H9 (cell line): ENCODE results near the gene C18orf63. TPM values are rescaled to one million over a fixed set of nuclear protein-coding genes. Genes with fewer than 3 reads are reported as not detected.

ENCODE experiments used
- DNase-seq: peaks from one replicate; pipeline ENCODE4 v3.0.0-alpha.2; 2017
- H2AFZ ChIP-seq: one replicate; pipeline ENCODE4 v1.6.1; 2013; ENCODE audit warnings: mild to moderate bottlenecking, low read length, control low read depth, moderate library complexity
- H2AK5ac ChIP-seq: 2 replicates; pipeline ENCODE4 v1.6.1; 2013; ENCODE audit warnings: low read length, control low read depth, mixed read lengths; ENCODE audit not compliant: insufficient read length
- H2BK120ac ChIP-seq: one replicate; pipeline ENCODE4 v1.6.1; 2013; ENCODE audit warnings: low read depth, mild to moderate bottlenecking, low read length, control low read depth, inconsistent platforms; ENCODE audit not compliant: poor library complexity, severe bottlenecking
- H2BK12ac ChIP-seq: 2 replicates; pipeline ENCODE4 v1.6.1; 2013; ENCODE audit warnings: low read length, control low read depth, mixed read lengths, low read depth; ENCODE audit not compliant: insufficient read length
- H2BK15ac ChIP-seq: 2 replicates; pipeline ENCODE4 v1.6.1; 2013; ENCODE audit warnings: low read depth, low read length, control low read depth
- H2BK20ac ChIP-seq: one replicate; pipeline ENCODE4 v1.6.1; 2013; ENCODE audit warnings: low read depth, mild to moderate bottlenecking, low read length, control low read depth, inconsistent platforms; ENCODE audit not compliant: poor library complexity, severe bottlenecking
- H2BK5ac ChIP-seq: 2 replicates; pipeline ENCODE4 v1.6.1; 2013; ENCODE audit warnings: low read length, control low read depth, mixed read lengths; ENCODE audit not compliant: insufficient read length
- H3K14ac ChIP-seq: 2 replicates; pipeline ENCODE4 v1.6.1; 2013; ENCODE audit warnings: low read length, control low read depth; ENCODE audit not compliant: insufficient read depth
- H3K18ac ChIP-seq: 2 replicates; pipeline ENCODE4 v1.6.1; 2013; ENCODE audit warnings: low read depth, mild to moderate bottlenecking, mixed read lengths, low read length, control low read depth; ENCODE audit not compliant: insufficient read length
- H3K23ac ChIP-seq: 2 replicates; pipeline ENCODE4 v1.6.1; 2013; ENCODE audit warnings: low read length, control low read depth, mixed read lengths, low read depth; ENCODE audit not compliant: insufficient read length
- H3K23me2 ChIP-seq: 2 replicates; pipeline ENCODE4 v1.6.1; 2013; ENCODE audit warnings: low read depth, mild to moderate bottlenecking, mixed read lengths, low read length, control low read depth; ENCODE audit not compliant: insufficient read length, poor library complexity, severe bottlenecking
- H3K27ac ChIP-seq: 2 replicates; pipeline ENCODE4 v1.5.1; 2013; ENCODE audit warnings: low read length, control low read depth, mixed read lengths, low read depth; ENCODE audit not compliant: insufficient read length
- H3K27me3 ChIP-seq: 2 replicates; pipeline ENCODE4 v1.6.1; 2013; ENCODE audit warnings: low read length, control low read depth, inconsistent platforms; ENCODE audit not compliant: insufficient read depth
- H3K4ac ChIP-seq: 2 replicates; pipeline ENCODE4 v1.6.1; 2013; ENCODE audit warnings: low read depth, mild to moderate bottlenecking, control low read depth, inconsistent platforms, low read length, moderate library complexity
- H3K4me1 ChIP-seq: 2 replicates; pipeline ENCODE4 v1.6.1; 2013; ENCODE audit warnings: low read length, control low read depth, inconsistent platforms; ENCODE audit not compliant: insufficient read depth
- H3K4me2 ChIP-seq: 2 replicates; pipeline ENCODE4 v1.6.1; 2013; ENCODE audit warnings: low read length, control low read depth, mixed read lengths; ENCODE audit not compliant: insufficient read length, insufficient read depth
- H3K56ac ChIP-seq: 2 replicates; pipeline ENCODE4 v1.6.1; 2013; ENCODE audit warnings: low read depth, mild to moderate bottlenecking, mixed read lengths, low read length, control low read depth; ENCODE audit not compliant: insufficient read length
- H3K79me1 ChIP-seq: 2 replicates; pipeline ENCODE4 v1.6.1; 2013; ENCODE audit warnings: low read depth, mild to moderate bottlenecking, moderate library complexity, low read length, control low read depth, inconsistent platforms; ENCODE audit not compliant: insufficient read depth, poor library complexity, severe bottlenecking
- H3K79me2 ChIP-seq: 2 replicates; pipeline ENCODE4 v1.6.1; 2013; ENCODE audit warnings: low read length, control low read depth, inconsistent platforms; ENCODE audit not compliant: insufficient read depth
- H3K9ac ChIP-seq: 2 replicates; pipeline ENCODE4 v1.6.1; 2013; ENCODE audit warnings: low read length, control low read depth, mixed read lengths; ENCODE audit not compliant: insufficient read length; ENCODE audit errors: extremely low read depth
- H3K9me3 ChIP-seq: one replicate; pipeline ENCODE4 v1.6.1; 2013; ENCODE audit warnings: low read depth, low read length, inconsistent platforms; ENCODE audit not compliant: control insufficient read depth
- H3T11ph ChIP-seq: one replicate; pipeline ENCODE4 v1.6.1; 2013; ENCODE audit warnings: mild to moderate bottlenecking, low read length, control low read depth, inconsistent platforms
- H4K20me1 ChIP-seq: one replicate; pipeline ENCODE4 v1.6.1; 2013; ENCODE audit not compliant: control insufficient read depth, insufficient read length, insufficient read depth
- H4K5ac ChIP-seq: 2 replicates; pipeline ENCODE4 v1.6.1; 2013; ENCODE audit warnings: low read depth, mild to moderate bottlenecking, mixed read lengths, low read length, control low read depth; ENCODE audit not compliant: insufficient read length
- H4K8ac ChIP-seq: replicated peaks from 2 replicates; pipeline ENCODE4 v1.6.1; 2013; ENCODE audit warnings: low read length, control low read depth, mixed read lengths, low read depth; ENCODE audit not compliant: insufficient read length
- H4K91ac ChIP-seq: 2 replicates; pipeline ENCODE4 v1.6.1; 2013; ENCODE audit warnings: low read depth, mild to moderate bottlenecking, moderate library complexity, mixed read lengths, low read length, control low read depth; ENCODE audit not compliant: insufficient read length
- H3K27ac Mint-ChIP-seq, 3 experiments: 2 replicates in 2 of 3; 3 replicates in 1 of 3; pipeline ENCODE4 v1.8.0; 2020 to 2021; ENCODE audit warnings: mixed read lengths in 3 of 3, mild to moderate bottlenecking in 1 of 3, moderate library complexity in 1 of 3
- H3K27me3 Mint-ChIP-seq: 2 replicates; pipeline ENCODE4 v1.8.0; 2021; ENCODE audit warnings: low read depth, mild to moderate bottlenecking, moderate library complexity, mixed read lengths
- H3K36me3 Mint-ChIP-seq, 3 experiments: 2 replicates in 2 of 3; 3 replicates in 1 of 3; pipeline ENCODE4 v1.8.0; 2020 to 2021; ENCODE audit warnings: low read depth in 3 of 3, mixed read lengths in 3 of 3; ENCODE audit not compliant: insufficient read depth in 1 of 3
- H3K4me1 Mint-ChIP-seq, 2 experiments: 2 replicates each; pipeline ENCODE4 v1.8.0; 2020; ENCODE audit warnings: mixed read lengths in 2 of 2
- H3K4me3 Mint-ChIP-seq, 2 experiments: 2 replicates in 1 of 2; 3 replicates in 1 of 2; pipeline ENCODE4 v1.8.0; 2020 to 2021; ENCODE audit warnings: mild to moderate bottlenecking in 2 of 2, mixed read lengths in 2 of 2, moderate library complexity in 1 of 2
- H3K9me3 Mint-ChIP-seq, 2 experiments: 2 replicates in 1 of 2; 3 replicates in 1 of 2; pipeline ENCODE4 v1.8.0; 2020; ENCODE audit warnings: mild to moderate bottlenecking in 2 of 2, mixed read lengths in 2 of 2, moderate library complexity in 1 of 2
- WGBS: extraction: QIAGEN DNeasy Blood & Tissue Kit; methylation state at CpG from one replicate; pipeline ENCODE4 v1.1.7; 2013; ENCODE audit warnings: missing lambda C conversion rate, low lambda C conversion rate, mixed read lengths; ENCODE audit not compliant: insufficient read length; ENCODE audit errors: extremely low coverage; 5-methylcytosine and 5-hydroxymethylcytosine counted together
- total RNA-seq: library from RNA; stranded (reverse); gene quantifications from 2 replicates; pipeline ENCODE4 v1.2.1, GENCODE V29; 2021
- TF ChIP-seq, protein P1 (sequence below): fragments of 200-600 bp; sonication (generic); conservative IDR thresholded peaks from 3 replicates; pipeline ENCODE4 v1.8.0; 2021; ENCODE audit warnings: antibody characterized with exemption, mild to moderate bottlenecking

The C18orf63 gene
- total RNA-seq, 1 experiment from 2014 or later = not detected

- DNase-seq = no peak
- TF ChIP-seq, protein P1, sequence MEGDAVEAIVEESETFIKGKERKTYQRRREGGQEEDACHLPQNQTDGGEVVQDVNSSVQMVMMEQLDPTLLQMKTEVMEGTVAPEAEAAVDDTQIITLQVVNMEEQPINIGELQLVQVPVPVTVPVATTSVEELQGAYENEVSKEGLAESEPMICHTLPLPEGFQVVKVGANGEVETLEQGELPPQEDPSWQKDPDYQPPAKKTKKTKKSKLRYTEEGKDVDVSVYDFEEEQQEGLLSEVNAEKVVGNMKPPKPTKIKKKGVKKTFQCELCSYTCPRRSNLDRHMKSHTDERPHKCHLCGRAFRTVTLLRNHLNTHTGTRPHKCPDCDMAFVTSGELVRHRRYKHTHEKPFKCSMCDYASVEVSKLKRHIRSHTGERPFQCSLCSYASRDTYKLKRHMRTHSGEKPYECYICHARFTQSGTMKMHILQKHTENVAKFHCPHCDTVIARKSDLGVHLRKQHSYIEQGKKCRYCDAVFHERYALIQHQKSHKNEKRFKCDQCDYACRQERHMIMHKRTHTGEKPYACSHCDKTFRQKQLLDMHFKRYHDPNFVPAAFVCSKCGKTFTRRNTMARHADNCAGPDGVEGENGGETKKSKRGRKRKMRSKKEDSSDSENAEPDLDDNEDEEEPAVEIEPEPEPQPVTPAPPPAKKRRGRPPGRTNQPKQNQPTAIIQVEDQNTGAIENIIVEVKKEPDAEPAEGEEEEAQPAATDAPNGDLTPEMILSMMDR = no peak
Observed at GRCh38 chr18:74399091-74399887, 83.7 kb downstream of the C18orf63 start.

More at GRCh38 chr18:74399091-74399887, 83.7 kb downstream of the C18orf63 start:
- no peak overlapping the region for H2BK20ac ChIP-seq
- H3K14ac ChIP-seq = no peak overlapping the region
- H4K20me1 ChIP-seq = no peaks in the 10 kb centered on the region
- no peak overlapping the region for H2AFZ ChIP-seq
- H2AK5ac ChIP-seq = no peak overlapping the region
- H4K8ac ChIP-seq = no peak overlapping the region
- Mint-ChIP-seq H3K27ac (no peak overlapping the region), H3K36me3 (no peaks in the 10 kb centered on the region), H3K9me3 (no peaks in the 10 kb centered on the region), H3K4me1 (peaks cover 4 to 8% of the 10 kb centered on the region in 2 experiments; a peak in 2 of 4 replicates), H3K4me3 (no peak overlapping the region), H3K27me3 (peaks cover 2% of the 10 kb centered on the region; the same call in 1 of the 2 replicates)
- no peaks in the 10 kb centered on the region for H3K9me3 ChIP-seq
- H3K56ac ChIP-seq = no peak overlapping the region
- H3K18ac ChIP-seq = no peak overlapping the region
- H3K4me2 ChIP-seq = no peak overlapping the region
- no peak overlapping the region for H2BK5ac ChIP-seq
- no peaks in the 10 kb centered on the region for H3K23me2 ChIP-seq
- H3T11ph ChIP-seq = no peak overlapping the region
- H3K23ac ChIP-seq = no peak overlapping the region
- no peak overlapping the region for H4K5ac ChIP-seq
- no peak overlapping the region for H4K91ac ChIP-seq
- WGBS = no CpG with 5 or more reads among the region's 14 CpGs
- H3K4me1 ChIP-seq = no peaks in the 10 kb centered on the region
- no peaks in the 10 kb centered on the region for H3K27me3 ChIP-seq
- H3K79me2 ChIP-seq = no peaks in the 10 kb centered on the region
- no peak overlapping the region for H2BK120ac ChIP-seq
- no peak overlapping the region for H3K4ac ChIP-seq
- no peak overlapping the region for H2BK12ac ChIP-seq
- H3K9ac ChIP-seq = no peak overlapping the region
- no peak overlapping the region for H2BK15ac ChIP-seq
- no peak overlapping the region for H3K27ac ChIP-seq
- no peaks in the 10 kb centered on the region for H3K79me1 ChIP-seq
